B cell (primary cell): ENCODE data around the gene ENO3. TPM values are rescaled to one million over a fixed set of nuclear protein-coding genes. Genes with fewer than 3 reads are reported as not detected.

Experiments used
- ATAC-seq: fragments of 200-7000 bp; cut with Tn5 transposase; one replicate; pipeline ENCODE4 v1.10.0; 2021; ENCODE audit warnings: low read depth, mild to moderate bottlenecking, moderate number of reproducible peaks, moderate library complexity
- CTCF ChIA-PET: fragments of 350-600 bp; sonication (Branson Sonifier 250); formaldehyde crosslinking; loops from one replicate; lab custom pipeline; 2021; ENCODE audit warnings: antibody characterized with exemption, inconsistent platforms; lab: Charles Lee
- POLR2A ChIA-PET: fragments of 350-600 bp; sonication (Branson Sonifier 250); formaldehyde crosslinking; loops from one replicate; lab custom pipeline; 2021; ENCODE audit warnings: antibody characterized with exemption; lab: Charles Lee
- DNase-seq: peaks from one replicate; pipeline ENCODE4 v3.0.0; 2013
- H2AFZ ChIP-seq: 2 replicates; pipeline ENCODE4 v1.6.1; 2012; ENCODE audit warnings: mild to moderate bottlenecking, low read depth, low read length; ENCODE audit not compliant: insufficient read depth, poor library complexity, severe bottlenecking
- H3K27ac ChIP-seq, 2 donors: 1 replicate in 1 of 2; 2 replicates in 1 of 2; pipeline ENCODE4 v1.5.1; 2012 to 2013; ENCODE audit warnings: low read length in 2 of 2, mild to moderate bottlenecking in 2 of 2, moderate library complexity in 1 of 2
- H3K27me3 ChIP-seq, 4 experiments: fragments of 200-600 bp in 1 of 4; sonication (generic) in 1 of 4; replicated peaks in 1 of 4; 1 replicate in 2 of 4; 2 replicates in 2 of 4; pipeline versions ENCODE4 v1.6.1 to v1.7.0; 2013 to 2016; ENCODE audit warnings: low read length in 3 of 4, mild to moderate bottlenecking in 2 of 4, mixed read lengths in 1 of 4, moderate library complexity in 1 of 4; ENCODE audit not compliant: insufficient read depth in 4 of 4, control insufficient read depth in 3 of 4; ENCODE audit errors: control extremely low read depth in 1 of 4
- H3K36me3 ChIP-seq, 2 experiments: replicated peaks in 1 of 2; 1 replicate in 1 of 2; 2 replicates in 1 of 2; pipeline versions ENCODE4 v1.6.1 to v1.7.1; 2013; ENCODE audit warnings: low read length in 1 of 2; ENCODE audit not compliant: insufficient read depth in 2 of 2, control insufficient read depth in 1 of 2; ENCODE audit errors: control extremely low read depth in 1 of 2, extremely low read depth in 1 of 2
- H3K4me1 ChIP-seq, 2 donors: fragments of 200-600 bp in 1 of 2; sonication (generic) in 1 of 2; 1 replicate in 1 of 2; 2 replicates in 1 of 2; pipeline versions ENCODE4 v1.5.1 to v1.6.1; 2013 to 2017; ENCODE audit warnings: low read length in 2 of 2; ENCODE audit not compliant: control insufficient read depth in 2 of 2, insufficient read depth in 2 of 2
- H3K4me2 ChIP-seq: replicated peaks from 2 replicates; pipeline ENCODE3; 2012; ENCODE audit warnings: mild to moderate bottlenecking, low read depth, low read length; ENCODE audit not compliant: poor library complexity, severe bottlenecking
- H3K4me3 ChIP-seq, 5 experiments: fragments of 200-600 bp in 1 of 5; sonication (generic) in 1 of 5; 1 replicate in 3 of 5; 2 replicates in 2 of 5; pipeline versions ENCODE4 v1.5.1 to v1.7.0; 2011 to 2016; ENCODE audit warnings: low read length in 4 of 5, mild to moderate bottlenecking in 4 of 5, low read depth in 2 of 5, control low read depth in 1 of 5, moderate library complexity in 1 of 5; ENCODE audit not compliant: insufficient read depth in 1 of 5; ENCODE audit errors: control extremely low read depth in 1 of 5, extremely low read depth in 1 of 5
- H3K79me2 ChIP-seq: fragments of 200-600 bp; sonication (generic); one replicate; pipeline ENCODE4 v1.6.0; 2016; ENCODE audit warnings: low read length; ENCODE audit not compliant: control insufficient read depth, insufficient read depth
- H3K9ac ChIP-seq: fragments of 200-600 bp; sonication (generic); 2 replicates; pipeline ENCODE4 v1.6.1; 2017; ENCODE audit warnings: mild to moderate bottlenecking, low read length, moderate library complexity
- H3K9me3 ChIP-seq, 3 donors: one replicate each; pipeline versions ENCODE4 v1.6.1 to v1.7.1; 2013; ENCODE audit warnings: low read length in 2 of 3; ENCODE audit not compliant: control insufficient read depth in 2 of 3, insufficient read depth in 1 of 3; ENCODE audit errors: control extremely low read depth in 1 of 3
- H4K20me1 ChIP-seq: 2 replicates; pipeline ENCODE4 v1.6.0; 2012; ENCODE audit warnings: mild to moderate bottlenecking, low read length; ENCODE audit not compliant: insufficient read depth, control insufficient read depth, poor library complexity, severe bottlenecking
- H3K27ac Mint-ChIP-seq: one replicate; pipeline ENCODE4 v1.8.0; 2021; ENCODE audit warnings: mixed read lengths
- H3K27me3 Mint-ChIP-seq: one replicate; pipeline ENCODE4 v1.8.0; 2021; ENCODE audit warnings: mixed read lengths
- H3K4me1 Mint-ChIP-seq: one replicate; pipeline ENCODE4 v1.8.0; 2021; ENCODE audit warnings: mixed read lengths
- H3K4me3 Mint-ChIP-seq: one replicate; pipeline ENCODE4 v1.8.0; 2021; ENCODE audit warnings: mixed read lengths
- H3K9me3 Mint-ChIP-seq: one replicate; pipeline ENCODE4 v1.8.0; 2022; ENCODE audit warnings: mixed read lengths; ENCODE audit not compliant: insufficient read depth
- EZH2 ChIP-seq: IDR thresholded peaks from 2 replicates; pipeline ENCODE4 v1.6.1; 2012; ENCODE audit warnings: borderline replicate concordance, low read depth, mild to moderate bottlenecking, moderate library complexity, low read length; ENCODE audit not compliant: insufficient read depth, poor library complexity, severe bottlenecking
- WGBS: methylation state at CpG from one replicate; pipeline ENCODE4 v1.1.5; 2013; ENCODE audit warnings: missing lambda C conversion rate; ENCODE audit not compliant: insufficient coverage; 5-methylcytosine and 5-hydroxymethylcytosine counted together
- intact Hi-C: fragments of 100-400 bp; cut with micrococcal nuclease; formaldehyde crosslinking; loops from one replicate; pipeline ENCODE4 v1.10.0; 2022
- polyA plus RNA-seq: library from polyadenylated mRNA; depleted of rRNA; stranded (reverse); fragments of >200 nt; gene quantifications from 2 replicates; pipeline ENCODE4 v1.2.3, GENCODE V29; 2012
- total RNA-seq, 2 donors: library from RNA; stranded (reverse); fragments of 120-200 nt in 1 of 2; gene quantifications; 1 replicate in 1 of 2; 2 replicates in 1 of 2; pipeline versions ENCODE4 v1.2.3 to v1.2.4, GENCODE V29; 2013 to 2022
- TF ChIP-seq, protein P1 (sequence below): fragments of 200-600 bp; IDR thresholded peaks from one replicate; pipeline ENCODE4 v1.8.0; 2022; ENCODE audit warnings: antibody characterized with exemption, mild to moderate bottlenecking

ENO3 gene
- total and polyA plus RNA-seq, 2 donors (not counting 1 experiment from before 2014, with no cell fraction given): 34.8 to 50.1 TPM

DNA sequence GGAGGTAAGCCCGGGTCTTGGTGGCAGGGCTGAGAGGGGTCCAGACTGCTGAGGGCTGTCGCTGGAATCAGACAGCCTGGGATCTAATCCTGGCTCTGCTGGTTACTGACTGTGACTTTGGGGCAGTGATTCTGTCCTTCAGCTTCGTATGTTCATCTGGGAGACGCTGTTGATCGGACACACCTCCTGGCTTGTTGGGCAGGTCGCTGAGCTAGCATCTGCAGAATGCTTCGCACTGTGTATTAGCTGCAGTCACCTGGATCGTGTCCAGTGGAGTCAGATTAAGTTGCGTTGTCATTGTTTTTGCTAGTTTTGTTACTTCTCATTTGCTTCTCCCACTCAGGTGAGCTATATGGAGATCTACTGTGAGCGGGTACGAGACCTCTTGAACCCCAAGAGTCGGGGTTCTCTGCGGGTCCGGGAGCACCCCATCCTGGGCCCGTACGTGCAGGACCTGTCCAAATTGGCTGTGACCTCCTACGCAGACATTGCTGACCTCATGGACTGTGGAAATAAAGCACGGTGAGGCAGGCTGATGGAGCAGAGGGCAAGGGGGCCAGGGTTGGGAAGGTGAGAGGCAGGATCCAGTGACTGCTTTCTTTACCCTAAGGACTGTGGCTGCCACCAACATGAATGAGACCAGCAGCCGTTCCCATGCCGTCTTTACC is 51.3 kb downstream of the ENO3 start:
- WGBS: 98% methylated on average over 18 of the region's 20 CpGs
- peaks cover 2 to 27% of the 10 kb centered on the region in 2 experiments for H3K36me3 ChIP-seq
- peaks cover 16 to 18% of the 10 kb centered on the region in 2 donors for H3K4me1 ChIP-seq
- DNase-seq: no peak
- POLR2A ChIA-PET: interaction anchor here (0.6 kb wide), 2 partner anchors 34 to 54 kb away, joined by 4 to 9 read pairs; partner anchors contain the start of gene PFN1
- H3K4me2 ChIP-seq: no peak overlapping the region
- CTCF ChIA-PET: no interaction called here
- Mint-ChIP-seq H3K27me3 (no peaks in the 10 kb centered on the region), H3K4me1 (peaks cover 18% of the 10 kb centered on the region), H3K4me3 (no peak overlapping the region), H3K9me3 (no peaks in the 10 kb centered on the region), H3K27ac (no peak overlapping the region)
- H3K4me3 ChIP-seq: no peak overlapping the region
- ATAC-seq: no peak
- H4K20me1 ChIP-seq: peaks cover 8% of the 10 kb centered on the region
- H3K27me3 ChIP-seq: peaks cover 0 to 20% (median 0%) of the 10 kb centered on the region in 4 experiments
- TF ChIP-seq, protein P1, sequence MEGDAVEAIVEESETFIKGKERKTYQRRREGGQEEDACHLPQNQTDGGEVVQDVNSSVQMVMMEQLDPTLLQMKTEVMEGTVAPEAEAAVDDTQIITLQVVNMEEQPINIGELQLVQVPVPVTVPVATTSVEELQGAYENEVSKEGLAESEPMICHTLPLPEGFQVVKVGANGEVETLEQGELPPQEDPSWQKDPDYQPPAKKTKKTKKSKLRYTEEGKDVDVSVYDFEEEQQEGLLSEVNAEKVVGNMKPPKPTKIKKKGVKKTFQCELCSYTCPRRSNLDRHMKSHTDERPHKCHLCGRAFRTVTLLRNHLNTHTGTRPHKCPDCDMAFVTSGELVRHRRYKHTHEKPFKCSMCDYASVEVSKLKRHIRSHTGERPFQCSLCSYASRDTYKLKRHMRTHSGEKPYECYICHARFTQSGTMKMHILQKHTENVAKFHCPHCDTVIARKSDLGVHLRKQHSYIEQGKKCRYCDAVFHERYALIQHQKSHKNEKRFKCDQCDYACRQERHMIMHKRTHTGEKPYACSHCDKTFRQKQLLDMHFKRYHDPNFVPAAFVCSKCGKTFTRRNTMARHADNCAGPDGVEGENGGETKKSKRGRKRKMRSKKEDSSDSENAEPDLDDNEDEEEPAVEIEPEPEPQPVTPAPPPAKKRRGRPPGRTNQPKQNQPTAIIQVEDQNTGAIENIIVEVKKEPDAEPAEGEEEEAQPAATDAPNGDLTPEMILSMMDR: no peak
- TF ChIP-seq EZH2: no peak
- no peak overlapping the region for H3K9ac ChIP-seq
- H3K79me2 ChIP-seq: no peaks in the 10 kb centered on the region
- no peak overlapping the region for H2AFZ ChIP-seq
- H3K9me3 ChIP-seq: no peaks in the 10 kb centered on the region
- intact Hi-C loops: no loop called here
- H3K27ac ChIP-seq: no peak overlapping the region

DNA sequence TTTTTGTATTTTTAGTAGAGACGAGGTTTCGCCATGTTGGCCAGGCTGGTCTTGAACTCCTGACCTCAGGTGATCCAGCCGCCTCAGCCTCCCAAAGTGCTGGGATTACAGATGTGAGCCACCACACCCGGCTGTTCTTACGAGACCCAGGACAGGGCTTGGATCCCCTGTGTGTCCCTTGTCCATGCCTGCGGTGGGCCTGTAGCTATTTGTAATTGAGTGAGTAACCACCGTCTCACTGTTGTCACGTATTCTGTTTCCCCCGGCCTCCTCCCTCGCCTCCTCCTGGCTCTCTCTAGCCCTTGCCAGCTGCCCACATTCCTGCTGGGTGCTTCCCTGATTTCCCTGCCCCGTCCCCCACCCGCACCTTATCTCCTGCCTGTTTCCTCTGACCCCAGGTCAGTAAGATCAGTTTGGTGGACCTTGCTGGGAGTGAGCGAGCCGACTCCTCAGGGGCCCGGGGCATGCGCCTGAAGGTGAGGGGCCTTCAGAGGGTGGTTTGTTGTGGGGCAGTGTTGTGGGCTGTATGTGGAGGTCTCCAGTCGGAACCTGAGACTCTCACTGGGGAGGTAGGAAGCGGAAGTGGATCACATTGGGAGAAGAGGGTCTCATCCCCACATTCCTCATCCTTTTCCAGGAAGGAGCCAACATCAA is 52.4 kb downstream of the ENO3 start:
- Histone ChIP-seq H3K4me2 (no peak overlapping the region), H3K27ac (no peak overlapping the region), H3K27me3 (peaks cover 0 to 29% (median 2%) of the 10 kb centered on the region in 4 experiments), H4K20me1 (peaks cover 8% of the 10 kb centered on the region), H3K9me3 (no peaks in the 10 kb centered on the region), H3K4me3 (no peak overlapping the region), H3K9ac (no peak overlapping the region), H3K79me2 (no peaks in the 10 kb centered on the region), H3K4me1 (peaks cover 13 to 16% of the 10 kb centered on the region in 2 donors), H3K36me3 (peaks cover 2 to 38% of the 10 kb centered on the region in 2 experiments), H2AFZ (no peak overlapping the region)
- CTCF ChIA-PET: interaction anchor here (0.5 kb wide), 1 partner anchor 23 kb away, joined by 3 read pairs; no protein-coding TSS in a partner anchor
- intact Hi-C loops: no loop called here
- no peak for ATAC-seq
- DNase-seq: no peak
- WGBS: over 99% methylated on average over 12 of the region's 18 CpGs
- Mint-ChIP-seq H3K4me1 (peaks cover 17% of the 10 kb centered on the region), H3K4me3 (no peak overlapping the region), H3K9me3 (no peaks in the 10 kb centered on the region), H3K27ac (no peak overlapping the region), H3K27me3 (no peaks in the 10 kb centered on the region)
- POLR2A ChIA-PET: no interaction called here
- no peak for TF ChIP-seq EZH2
- TF ChIP-seq, protein P1: no peak
